Breast epithelium (tissue), 4 donors: ENCODE measurements around the gene BRD7. TPM values are rescaled to one million over a fixed set of nuclear protein-coding genes. Genes with fewer than 3 reads are reported as not detected.

Experiments used
- DNase-seq, 2 donors: peaks; one replicate each; pipeline ENCODE4 v3.0.0-alpha.2; 2019; ENCODE audit warnings: low spot score in 2 of 2
- H3K27ac ChIP-seq, 2 donors: fragments of 200-600 bp; sonication (generic) in 1 of 2; one replicate each; pipeline ENCODE4 v1.5.1; 2016 to 2019; ENCODE audit warnings: mild to moderate bottlenecking in 1 of 2
- H3K27me3 ChIP-seq, 2 donors: fragments of 200-600 bp; sonication (generic) in 1 of 2; one replicate each; pipeline versions ENCODE4 v1.5.1 to v1.6.0; 2017 to 2019; ENCODE audit warnings: control low read depth in 1 of 2, mild to moderate bottlenecking in 1 of 2
- H3K36me3 ChIP-seq: fragments of 200-600 bp; one replicate; pipeline ENCODE4 v1.5.1; 2019
- H3K4me1 ChIP-seq, 2 donors: fragments of 200-600 bp; sonication (generic); one replicate each; pipeline ENCODE4 v1.5.1; 2016 to 2019; ENCODE audit warnings: control low read depth in 1 of 2
- H3K4me3 ChIP-seq, 3 donors: fragments of 200-600 bp; sonication (generic); 1 replicate in 2 of 3; 2 replicates in 1 of 3; pipeline ENCODE4 v1.5.1; 2016 to 2019; ENCODE audit warnings: mild to moderate bottlenecking in 3 of 3, moderate library complexity in 2 of 3
- H3K9me3 ChIP-seq, 2 donors: fragments of 200-600 bp; sonication (generic) in 1 of 2; one replicate each; pipeline ENCODE4 v1.5.1; 2016 to 2019; ENCODE audit warnings: control low read depth in 1 of 2
- CTCF ChIP-seq, 3 donors: fragments of 450-650 bp; IDR thresholded peaks; one replicate each; pipeline ENCODE4 v1.5.1; 2016 to 2017; ENCODE audit warnings: antibody characterized with exemption in 3 of 3, mild to moderate bottlenecking in 3 of 3, moderate library complexity in 3 of 3
- POLR2A ChIP-seq: fragments of 450-650 bp; IDR thresholded peaks from one replicate; pipeline ENCODE4 v1.6.1; 2016; ENCODE audit warnings: antibody characterized with exemption, mild to moderate bottlenecking, moderate library complexity
- POLR2AphosphoS5 ChIP-seq, 3 donors: sonication (generic); formaldehyde crosslinking; IDR thresholded peaks; one replicate each; pipeline ENCODE4 v1.6.1; 2017; ENCODE audit warnings: antibody characterized with exemption in 3 of 3
- intact Hi-C: fragments of 100-400 bp; cut with DNase I; formaldehyde crosslinking; loops from one replicate; pipeline ENCODE4 v1.15.1; 2023; ENCODE audit warnings: low total_unique reads
- total RNA-seq, 3 donors: library from RNA; depleted of rRNA; stranded (reverse); fragments of >200 nt; gene quantifications; one replicate each; pipeline ENCODE4 v1.1.0, GENCODE V29; 2016

Gene BRD7
- total RNA-seq, 3 donors from 2014 or later, result 42.0 to 53.9 (median 43.0) TPM

DNA sequence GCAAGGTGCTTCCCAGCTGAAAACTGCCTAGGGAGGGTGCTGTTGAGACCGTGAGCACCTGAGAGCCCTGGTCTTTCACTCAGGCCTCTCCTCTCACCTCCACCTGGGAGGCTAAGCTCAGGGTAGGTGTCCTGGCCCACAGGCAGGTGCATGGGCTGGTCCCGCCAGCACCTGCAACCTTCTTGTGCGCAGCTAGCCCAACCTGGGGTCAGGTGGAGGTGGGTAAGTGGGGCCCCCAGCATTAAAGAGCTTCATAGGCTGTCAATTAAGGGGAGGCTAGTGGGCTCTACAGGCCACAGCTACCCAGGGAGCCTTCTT, 93.7 kb downstream of the BRD7 start:
- Histone ChIP-seq H3K27ac (peak overlapping the region in 1 of 2 donors; percentile 55), H3K4me3 (peak overlapping the region; percentile 23 to 37 (median 35)), H3K4me1 (no peaks in the 10 kb centered on the region), H3K36me3 (no peaks in the 10 kb centered on the region), H3K9me3 (no peaks in the 10 kb centered on the region), H3K27me3 (no peaks in the 10 kb centered on the region)
- DNase-seq, result no peak
- intact Hi-C loops, result no loop called here
- TF ChIP-seq POLR2A, result no peak
- TF ChIP-seq POLR2AphosphoS5 (IDR thresholded peaks at IDR 0.05), result no peak
- TF ChIP-seq CTCF (IDR thresholded peaks at IDR 0.05), result no peak

DNA sequence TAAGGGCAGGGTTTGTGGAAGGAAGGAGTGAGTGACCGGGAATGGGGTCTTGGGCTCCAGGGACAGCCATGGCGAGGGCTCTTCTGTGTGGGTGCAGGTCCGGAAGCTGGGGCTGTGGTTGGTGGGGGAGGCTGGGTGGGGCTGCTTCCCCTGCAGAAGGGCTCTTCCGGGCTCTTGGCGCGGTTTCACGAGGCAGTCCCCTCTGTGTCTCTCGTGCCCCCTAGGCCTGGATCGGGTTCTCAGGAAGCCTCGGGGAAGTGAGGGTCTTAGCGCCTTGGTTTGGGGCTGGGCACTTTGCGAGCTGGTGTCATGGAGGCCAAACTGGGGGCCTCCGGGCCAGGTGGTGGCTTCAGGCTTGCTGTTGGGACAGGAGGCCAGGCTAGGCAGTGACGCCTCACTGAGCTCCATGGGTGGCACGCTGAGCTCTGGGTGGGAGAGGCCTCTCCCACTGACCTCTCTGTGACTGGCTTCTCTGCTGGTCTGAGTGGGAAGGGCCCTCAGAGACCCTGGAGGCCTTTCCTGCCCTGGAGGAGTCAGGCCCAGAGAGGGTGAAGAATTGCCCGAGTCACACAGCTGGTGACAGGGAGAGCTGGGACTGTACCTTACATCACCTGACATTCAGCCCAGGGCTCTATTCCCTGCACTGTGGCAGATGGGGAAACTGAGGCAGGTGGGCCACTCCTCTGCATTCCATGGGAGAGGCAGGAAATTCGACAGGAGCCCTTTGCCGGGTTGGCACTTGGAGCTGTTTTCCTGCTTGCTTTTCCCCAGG, 94.3 kb downstream of the BRD7 start:
- H3K27me3 ChIP-seq, result no peaks in the 10 kb centered on the region
- no peaks in the 10 kb centered on the region for H3K9me3 ChIP-seq
- peak overlapping the region in 1 of 2 donors; percentile 55 for H3K27ac ChIP-seq
- H3K4me3 ChIP-seq, result peak overlapping the region; percentile 23 to 37 (median 35)
- no peak for DNase-seq
- no peaks in the 10 kb centered on the region for H3K36me3 ChIP-seq
- intact Hi-C loops, result no loop called here
- no peaks in the 10 kb centered on the region for H3K4me1 ChIP-seq
- no peak for TF ChIP-seq POLR2A
- no peak for TF ChIP-seq POLR2AphosphoS5 (IDR thresholded peaks at IDR 0.05)
- no peak for TF ChIP-seq CTCF (IDR thresholded peaks at IDR 0.05)

- intact Hi-C loops, result no loop called here
- DNase-seq, result no peak
- no peaks in the 10 kb centered on the region for H3K4me1 ChIP-seq
- H3K9me3 ChIP-seq, result no peaks in the 10 kb centered on the region
- no peak for TF ChIP-seq CTCF (IDR thresholded peaks at IDR 0.05)
- no peak for TF ChIP-seq POLR2A
- TF ChIP-seq POLR2AphosphoS5 (IDR thresholded peaks at IDR 0.05), result no peak
- no peaks in the 10 kb centered on the region for H3K36me3 ChIP-seq
- peak overlapping the region; percentile 23 to 37 (median 35) for H3K4me3 ChIP-seq
- no peaks in the 10 kb centered on the region for H3K27me3 ChIP-seq
- H3K27ac ChIP-seq, result peak overlapping the region in 1 of 2 donors; percentile 55
Measured at GRCh38 chr16:50273888-50274325, 94.9 kb downstream of the BRD7 start.

DNA sequence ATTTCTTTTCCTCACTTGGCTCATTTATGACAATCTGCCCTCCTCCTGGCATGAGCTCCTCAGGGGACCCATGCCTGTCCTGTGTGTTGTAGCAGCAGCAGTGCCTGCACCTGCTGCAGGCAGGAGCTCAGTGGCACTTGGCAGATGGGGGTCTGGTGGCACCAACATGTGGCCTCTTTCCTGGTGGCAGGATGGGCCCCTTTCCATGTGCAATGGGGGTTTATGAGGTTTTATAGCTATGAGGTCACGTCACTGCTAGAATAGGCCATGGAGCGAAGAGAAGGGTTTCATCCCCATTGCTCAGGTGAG, 95.5 kb downstream of the BRD7 start:
- H3K27ac ChIP-seq, result no peak overlapping the region
- no peak for DNase-seq
- H3K4me1 ChIP-seq, result no peaks in the 10 kb centered on the region
- intact Hi-C loops, result no loop called here
- H3K4me3 ChIP-seq, result no peak overlapping the region
- H3K27me3 ChIP-seq, result no peaks in the 10 kb centered on the region
- H3K36me3 ChIP-seq, result no peaks in the 10 kb centered on the region
- no peaks in the 10 kb centered on the region for H3K9me3 ChIP-seq
- no peak for TF ChIP-seq CTCF (IDR thresholded peaks at IDR 0.05)
- TF ChIP-seq POLR2A, result no peak
- TF ChIP-seq POLR2AphosphoS5 (IDR thresholded peaks at IDR 0.05), result no peak

DNA sequence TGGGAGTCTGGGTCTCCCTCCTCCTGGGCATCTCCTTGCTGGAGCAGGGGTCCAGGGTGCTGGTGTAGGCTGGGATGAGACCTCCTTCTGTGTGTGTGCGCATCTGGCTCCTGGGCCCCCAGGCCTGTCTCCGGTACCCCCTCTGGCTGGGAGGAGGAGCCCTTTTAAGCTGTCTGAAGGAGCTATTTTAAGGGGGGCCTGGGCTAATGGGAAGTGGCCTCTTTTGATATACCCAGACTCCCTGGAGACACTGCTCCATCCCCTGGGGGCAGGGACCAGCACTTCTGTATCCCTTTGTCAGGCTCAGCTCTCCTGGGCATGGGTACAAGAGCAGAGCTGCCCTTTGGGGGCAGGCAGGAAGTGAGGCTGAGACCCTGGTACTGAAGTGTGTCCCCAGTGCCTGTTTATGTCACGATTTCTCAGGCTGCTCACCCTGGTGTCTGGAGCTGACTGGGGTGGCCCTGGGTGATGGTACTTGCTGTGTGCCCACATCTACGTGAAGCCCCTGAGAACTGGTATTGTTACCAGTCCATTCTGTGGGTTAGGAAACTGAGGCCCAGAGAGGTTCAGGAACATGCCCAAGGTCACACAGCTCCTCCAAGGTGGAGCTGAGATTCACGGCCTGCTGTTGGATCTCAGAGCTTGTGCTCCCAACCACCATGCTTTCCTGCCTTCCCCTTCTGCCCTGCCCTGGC, 96.0 kb downstream of the BRD7 start:
- H3K36me3 ChIP-seq, result no peaks in the 10 kb centered on the region
- no peaks in the 10 kb centered on the region for H3K4me1 ChIP-seq

More for the DNA sequence above, 96.0 kb downstream of the BRD7 start:
- no peak for DNase-seq
- no peak for TF ChIP-seq POLR2AphosphoS5 (IDR thresholded peaks at IDR 0.05)
- TF ChIP-seq CTCF (IDR thresholded peaks at IDR 0.05), result no peak
- TF ChIP-seq POLR2A, result no peak
- H3K9me3 ChIP-seq, result no peaks in the 10 kb centered on the region
- no peaks in the 10 kb centered on the region for H3K27me3 ChIP-seq
- H3K4me3 ChIP-seq, result no peak overlapping the region
- intact Hi-C loops, result no loop called here
- H3K27ac ChIP-seq, result no peak overlapping the region
